Lower leg skin (tissue), 3 donors: Measurements from ENCODE around the gene AP1G2.

Source experiments
- CTCF ChIP-seq, 3 donors: fragments of 450-650 bp; IDR thresholded peaks; one replicate each; pipeline ENCODE4 v1.5.1; 2016; ENCODE audit warnings: antibody characterized with exemption in 3 of 3, mild to moderate bottlenecking in 3 of 3, moderate library complexity in 2 of 3
- POLR2A ChIP-seq, 2 donors: fragments of 450-650 bp; IDR thresholded peaks; one replicate each; pipeline ENCODE4 v1.6.1; 2016 to 2017; ENCODE audit warnings: antibody characterized with exemption in 2 of 2, mild to moderate bottlenecking in 1 of 2, moderate library complexity in 1 of 2

- TF ChIP-seq CTCF (IDR thresholded peaks at IDR 0.05) (no peak), POLR2A (IDR thresholded peaks at IDR 0.05) (no peak)
These were observed 36.6 kb upstream of the AP1G2 start for GRCh38 chr14:23604148-23604547.
